GM19351 (cell line): Measurements from ENCODE around the gene CLSTN2.

ENCODE experiments used
- ATAC-seq: cut with Tn5 transposase; IDR thresholded peaks from one replicate; pipeline ENCODE4 v1.9.1; 2021; ENCODE audit warnings: mild to moderate bottlenecking, moderate library complexity; ENCODE audit not compliant: unreplicated experiment

Gene CLSTN2

DNA sequence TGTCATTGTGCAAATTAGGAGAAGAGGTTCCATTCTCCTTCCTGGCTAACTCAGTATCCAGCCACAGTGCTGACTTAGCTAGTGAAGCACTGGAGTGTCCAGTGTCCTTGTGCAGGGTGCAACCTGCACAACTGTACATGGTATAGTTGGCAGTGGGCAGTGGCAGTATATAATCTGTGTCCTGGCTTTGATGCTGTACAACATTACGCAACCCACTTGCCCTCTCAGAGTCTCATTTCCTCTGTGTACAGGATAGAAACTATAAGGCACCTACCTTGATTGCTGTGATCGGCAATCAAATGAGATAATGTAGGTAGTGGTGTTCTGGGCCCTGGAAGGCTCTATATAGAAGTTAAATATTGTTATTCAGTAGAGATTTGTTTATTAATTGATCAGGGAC, 333.6 kb downstream of the CLSTN2 start:
- no peak for ATAC-seq

- ATAC-seq = no peak
Measured at GRCh38 chr3:140270329-140270728, 335.3 kb downstream of the CLSTN2 start.

GRCh38 chr3:140273542-140274195, 338.7 kb downstream of the CLSTN2 start:
- ATAC-seq = no peak

DNA sequence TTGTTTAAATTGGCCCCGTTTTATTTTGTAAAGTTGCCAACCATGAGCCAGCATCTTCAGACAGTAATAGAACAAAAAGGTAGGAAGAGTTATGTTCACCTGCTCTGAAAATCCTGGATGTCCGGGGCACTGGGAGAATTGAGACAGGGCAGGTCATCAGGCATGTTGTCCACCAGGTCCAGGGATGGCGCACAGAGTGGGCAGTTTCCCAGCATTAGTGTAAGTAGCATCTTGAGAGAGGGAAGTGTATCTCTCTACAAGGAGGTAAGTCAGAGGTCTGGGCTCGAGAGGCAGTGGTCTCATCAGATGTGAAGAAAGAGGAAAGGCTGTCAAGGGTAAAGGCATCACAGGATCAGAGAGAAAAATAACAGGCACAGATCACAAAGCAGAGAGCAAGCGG, 339.4 kb downstream of the CLSTN2 start:
- no peak for ATAC-seq

DNA sequence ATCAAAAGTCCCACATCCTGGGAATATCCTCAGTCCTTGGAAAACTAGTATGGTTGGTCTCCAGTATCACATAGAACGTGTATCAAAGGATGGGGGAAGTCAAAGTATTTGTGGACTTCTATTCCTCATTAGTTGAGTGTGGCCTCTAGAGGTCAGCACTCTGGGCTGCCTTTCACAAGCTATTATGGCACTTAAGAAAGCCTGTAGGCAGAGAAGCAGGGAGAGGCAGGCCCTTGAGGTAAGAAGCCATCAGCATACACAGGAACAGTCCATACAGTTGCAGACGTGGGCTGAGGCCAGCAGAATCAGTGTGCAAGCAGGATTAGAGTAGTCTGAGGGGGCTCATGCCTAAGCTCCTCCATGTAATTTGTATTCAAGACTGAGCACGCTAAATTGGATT, 341.7 kb downstream of the CLSTN2 start:
- no peak for ATAC-seq

- ATAC-seq = no peak
Measured at GRCh38 chr3:140277886-140278285, 342.9 kb downstream of the CLSTN2 start.

DNA sequence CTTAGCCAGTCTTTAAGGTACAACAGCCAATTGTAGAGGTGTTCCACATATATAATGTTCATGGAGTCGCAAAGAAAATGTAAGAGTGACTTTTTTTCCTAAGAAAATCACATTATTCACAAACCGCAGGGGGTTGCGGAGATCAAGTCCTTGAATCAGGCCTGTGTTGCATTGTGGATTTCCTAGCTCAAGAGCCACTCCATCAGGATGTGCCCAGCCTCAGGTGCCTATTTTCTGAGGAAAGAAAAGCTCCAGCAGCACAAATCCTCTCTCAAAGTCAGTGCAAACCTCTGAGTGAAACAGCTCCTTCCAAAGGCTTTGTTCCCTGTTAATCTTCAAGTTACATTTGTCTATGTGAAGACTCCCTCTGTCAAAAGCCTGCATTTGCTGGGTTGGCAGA, 349.4 kb downstream of the CLSTN2 start:
- no peak for ATAC-seq

DNA sequence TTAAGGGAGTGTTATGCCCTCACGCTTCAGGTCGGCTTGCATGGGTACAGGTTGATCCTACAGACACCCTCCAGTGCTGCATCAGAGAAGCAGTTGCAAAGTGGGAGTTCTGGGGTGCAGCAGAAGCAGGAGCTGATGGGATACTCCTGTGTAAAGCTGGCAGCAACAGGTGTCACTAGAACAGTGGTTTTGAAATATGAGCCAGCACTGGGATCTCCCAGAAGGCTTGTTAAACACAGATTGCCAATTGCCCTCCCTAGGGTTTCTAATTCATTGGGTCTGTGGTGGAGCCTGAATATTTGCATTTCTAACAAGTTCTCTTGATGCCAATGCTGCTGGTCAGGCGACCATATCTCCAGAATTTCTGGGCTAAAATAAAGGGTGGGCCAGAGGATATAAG, 350.4 kb downstream of the CLSTN2 start:
- ATAC-seq = no peak

GRCh38 chr3:140288595-140288994, 353.6 kb downstream of the CLSTN2 start:
- ATAC-seq = no peak

DNA sequence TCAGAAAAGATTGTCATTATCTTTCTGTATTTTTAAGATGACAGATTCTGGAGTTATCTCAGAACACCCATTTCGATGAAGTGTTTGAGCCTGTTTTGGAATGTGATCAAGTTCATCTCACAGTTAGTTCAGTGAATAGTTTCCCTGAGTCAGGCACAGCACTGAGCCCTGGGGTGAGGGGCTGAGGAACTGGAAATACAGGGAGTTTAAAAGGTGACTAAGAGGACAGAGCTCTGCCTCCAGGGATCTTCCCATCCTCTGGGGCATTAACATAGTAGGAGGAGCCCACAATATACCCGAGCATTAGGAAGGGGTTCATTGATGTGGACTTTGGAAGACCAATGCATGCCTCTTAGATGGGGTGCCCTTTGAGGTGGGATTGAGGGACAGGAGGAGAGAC, 355.1 kb downstream of the CLSTN2 start:
- no peak for ATAC-seq

GRCh38 chr3:140292170-140292569, 357.2 kb downstream of the CLSTN2 start:
- no peak for ATAC-seq

DNA sequence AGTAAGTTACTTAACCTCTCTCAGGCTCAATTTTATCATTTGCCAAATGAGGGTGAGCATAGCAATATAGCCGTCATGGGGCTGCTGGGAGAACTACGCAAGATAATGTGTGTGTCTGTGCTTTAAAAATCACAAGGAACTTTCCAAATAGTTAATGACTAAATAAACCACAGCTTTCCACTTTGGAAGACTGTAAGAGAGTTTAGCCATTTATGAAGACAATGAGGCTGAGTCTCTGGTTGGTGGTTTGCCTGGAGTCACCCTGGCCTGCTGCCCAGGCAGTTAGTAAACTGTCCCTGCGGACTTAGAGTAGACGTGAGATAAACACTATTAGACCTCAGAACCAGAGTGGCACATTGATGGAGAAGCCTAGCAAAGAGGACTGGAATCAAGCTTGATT, 357.7 kb downstream of the CLSTN2 start:
- no peak for ATAC-seq

GRCh38 chr3:140294058-140294457, 359.1 kb downstream of the CLSTN2 start:
- no peak for ATAC-seq

DNA sequence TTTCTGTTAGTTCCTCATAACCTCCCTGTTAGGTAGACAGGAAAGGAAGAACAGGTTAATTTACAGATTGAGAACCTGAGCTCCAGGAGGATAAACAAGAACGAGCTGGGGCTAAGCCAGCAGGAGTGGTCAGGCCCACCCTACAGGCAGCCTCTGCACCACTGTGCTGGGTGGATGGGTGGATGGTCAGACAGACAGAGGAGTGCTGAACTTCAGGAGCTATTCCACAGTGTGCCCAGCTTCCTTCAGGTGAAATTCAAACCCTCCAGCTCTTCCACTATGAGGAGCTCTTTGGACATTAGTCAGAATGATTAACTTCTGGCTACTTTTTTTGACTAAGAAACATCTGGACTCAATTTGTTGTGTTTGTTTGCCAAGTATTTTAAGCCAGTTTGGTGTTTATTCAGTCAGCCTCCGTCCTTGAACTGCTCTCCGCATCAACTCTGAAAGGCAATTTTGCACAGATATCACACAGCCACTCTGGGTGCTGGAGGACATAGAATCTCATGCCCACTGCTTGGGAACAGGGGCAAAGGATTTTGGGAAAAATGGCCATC, 361.9 kb downstream of the CLSTN2 start:
- no peak for ATAC-seq

DNA sequence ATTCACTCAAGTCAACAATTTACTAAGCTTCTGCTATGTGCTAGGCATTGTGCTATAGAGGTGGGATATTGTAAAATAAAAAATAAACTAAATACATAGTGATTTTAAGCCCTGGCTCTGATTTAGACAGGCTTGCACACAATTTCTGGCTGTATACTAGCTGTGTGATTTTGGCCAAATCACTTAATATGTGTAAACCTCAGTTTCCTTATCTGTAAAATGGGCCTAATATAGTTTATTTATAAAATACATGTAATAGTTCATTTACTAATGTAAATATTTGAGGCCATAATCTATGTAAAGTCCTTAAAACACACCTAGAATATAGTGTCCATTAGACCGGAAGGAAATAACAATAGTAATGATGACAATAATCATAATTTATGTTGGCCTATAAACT, 363.1 kb downstream of the CLSTN2 start:
- ATAC-seq = no peak

DNA sequence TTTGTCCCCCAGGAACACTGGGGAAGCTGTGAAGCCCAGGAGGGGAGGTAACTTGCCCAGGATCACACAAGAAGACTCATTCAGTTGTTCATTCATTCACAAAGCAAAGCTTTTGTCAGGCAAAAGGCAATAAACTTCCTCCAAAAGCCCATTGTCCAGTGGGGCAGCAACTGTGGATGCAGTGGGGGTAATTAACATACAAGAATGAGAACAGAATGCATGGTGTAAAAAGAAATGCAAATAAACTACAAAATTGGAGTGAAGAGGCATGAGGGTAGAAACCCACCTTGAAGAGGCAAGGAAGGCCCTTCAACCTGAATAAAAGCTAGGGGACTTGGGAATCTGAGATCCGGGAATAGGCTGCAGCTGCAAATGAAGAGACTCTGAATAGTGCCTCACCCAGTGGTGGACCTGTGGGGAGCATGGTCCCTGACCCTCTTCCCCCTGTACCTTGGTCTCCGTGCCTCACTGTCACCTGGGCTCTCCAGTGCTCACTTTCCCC, 363.6 kb downstream of the CLSTN2 start:
- ATAC-seq = no peak

GRCh38 chr3:140303875-140304274, 368.9 kb downstream of the CLSTN2 start:
- no peak for ATAC-seq

DNA sequence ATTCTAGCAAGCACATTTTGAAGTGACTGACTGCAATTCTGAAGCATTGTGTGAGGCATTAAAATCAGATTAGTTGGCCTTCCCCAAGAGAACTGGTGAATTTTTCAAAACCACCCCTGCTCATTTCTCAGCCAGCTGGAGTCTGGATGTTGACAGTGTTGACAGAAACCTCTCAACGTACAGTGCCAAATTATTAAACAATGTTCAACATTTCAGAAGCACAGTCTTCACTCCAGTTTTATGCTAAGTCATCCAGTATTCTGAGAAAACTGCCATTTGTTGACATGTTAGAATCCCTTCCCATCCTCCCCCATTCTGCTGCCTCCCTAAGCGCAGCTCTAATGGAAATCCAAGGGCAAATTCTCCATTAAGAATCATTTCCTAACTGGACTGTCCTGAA, 373.6 kb downstream of the CLSTN2 start:
- no peak for ATAC-seq

GRCh38 chr3:140311428-140311827, 376.4 kb downstream of the CLSTN2 start:
- ATAC-seq = no peak

- no peak for ATAC-seq
Measured at GRCh38 chr3:140315955-140316354, 381.0 kb downstream of the CLSTN2 start.

GRCh38 chr3:140316466-140316865, 381.5 kb downstream of the CLSTN2 start:
- ATAC-seq = no peak

DNA sequence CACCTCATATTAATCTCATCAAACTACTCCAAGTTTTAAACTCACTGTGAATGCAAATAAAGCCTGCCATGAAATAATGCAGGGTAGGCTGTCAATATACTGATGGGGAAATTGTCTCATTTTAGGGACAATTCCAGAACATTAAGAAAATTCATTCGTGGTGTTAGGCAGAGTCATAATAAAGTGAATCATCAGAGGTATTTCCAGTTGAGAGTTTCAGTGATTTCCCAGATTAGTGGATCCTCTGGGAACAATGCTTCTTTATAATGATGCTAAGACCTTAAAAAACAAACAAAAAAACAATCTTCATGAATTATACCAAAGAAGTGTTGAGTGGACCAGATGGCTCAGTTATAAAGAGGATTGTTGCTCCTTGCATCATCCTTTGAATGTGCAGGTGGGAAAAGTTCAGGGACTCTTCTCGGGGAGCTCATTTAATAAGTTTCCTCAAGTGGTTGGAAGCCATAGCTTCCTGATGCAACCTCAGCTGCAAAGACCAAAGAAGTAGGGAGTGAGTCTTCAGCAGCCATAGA, 381.9 kb downstream of the CLSTN2 start:
- no peak for ATAC-seq

GRCh38 chr3:140319739-140320138, 384.8 kb downstream of the CLSTN2 start:
- no peak for ATAC-seq
